Measurements from ENCODE around the gene FOXC2.

GRCh38 chr16:86584726-86585721 is 18.4 kb downstream of the FOXC2 start:
- TF ChIP-seq POLR2A (IDR thresholded peaks at IDR 0.05) (no peak), CTCF (IDR thresholded peaks at IDR 0.05) (no peak)
